ENCODE measurements around the gene GRIPAP1.

Gene GRIPAP1

GRCh38 chrX:49002091-49002935 lies at the start of gene GRIPAP1:
GRIPAP1 (minus strand) TSS chrX:49002264; CDS start chrX:49002229, 35 bp downstream.
- DNase-seq: peak; percentile 64

- no peak for DNase-seq
These were observed 41.9 kb upstream of the GRIPAP1 start for GRCh38 chrX:49043987-49044281.

GRCh38 chrX:49043220-49043986 lies 41.3 kb upstream of the GRIPAP1 start, which contains the start of gene TFE3:
TFE3 (minus strand) TSS chrX:49043357; CDS start chrX:49043226, 131 bp downstream.
- peak; percentile 94 for DNase-seq

- no peak for DNase-seq
These were observed 40.6 kb upstream of the GRIPAP1 start for GRCh38 chrX:49042581-49043219.

- no peak for DNase-seq
These were observed 39.9 kb upstream of the GRIPAP1 start for GRCh38 chrX:49041744-49042580.

- DNase-seq: no peak
These were observed 38.4 kb upstream of the GRIPAP1 start for GRCh38 chrX:49040376-49040955.

- DNase-seq: no peak
These were observed 37.7 kb upstream of the GRIPAP1 start for GRCh38 chrX:49039598-49040375.

GRCh38 chrX:49037883-49038475 lies 35.9 kb upstream of the GRIPAP1 start:
- no peak for DNase-seq

GRCh38 chrX:49030283-49030682 lies 28.2 kb upstream of the GRIPAP1 start:
- no peak for DNase-seq

GRCh38 chrX:49029876-49030275 lies 27.8 kb upstream of the GRIPAP1 start:
- no peak for DNase-seq

GRCh38 chrX:49019599-49020249 lies 17.7 kb upstream of the GRIPAP1 start:
- no peak for DNase-seq

- no peak for DNase-seq
These were observed 17.0 kb upstream of the GRIPAP1 start for GRCh38 chrX:49019050-49019449.

GRCh38 chrX:49003696-49004095 lies 1.6 kb upstream of the GRIPAP1 start:
- no peak for DNase-seq

GRCh38 chrX:49001521-49002090 lies 458 bp downstream of the GRIPAP1 start:
- no peak for DNase-seq

GRCh38 chrX:49000636-49001035 lies 1.4 kb downstream of the GRIPAP1 start:
- DNase-seq: no peak

- no peak for DNase-seq
These were observed 3.0 kb downstream of the GRIPAP1 start for GRCh38 chrX:48999030-48999429.

- DNase-seq: no peak
These were observed 3.7 kb downstream of the GRIPAP1 start for GRCh38 chrX:48998391-48998790.

GRCh38 chrX:48997865-48998264 lies 4.2 kb downstream of the GRIPAP1 start:
- no peak for DNase-seq

GRCh38 chrX:48997455-48997854 lies 4.6 kb downstream of the GRIPAP1 start:
- no peak for DNase-seq

- DNase-seq: no peak
These were observed 5.1 kb downstream of the GRIPAP1 start for GRCh38 chrX:48996969-48997368.

Data from NCI-H748 treated with DMSO at 0.1 percent for 48 hours (cell line).